Erythroblast (primary cell): ENCODE results near the gene CCDC172.

Experiments
- DNase-seq, 2 experiments: peaks; one replicate each; lab custom pipeline; 2025; lab: John Stamatoyannopoulos, UW
- GATA1 ChIP-seq: IDR thresholded peaks from 2 replicates; pipeline ENCODE4 v1.6.1; 2011; ENCODE audit warnings: low read depth, mild to moderate bottlenecking, control low read depth, low read length, moderate library complexity
- POLR2A ChIP-seq: IDR thresholded peaks from 2 replicates; pipeline ENCODE4 v1.6.1; 2011; ENCODE audit warnings: mild to moderate bottlenecking, low read length

Gene CCDC172

GRCh38 chr10:116324227-116324950, at the start of gene CCDC172:
Gene CCDC172, plus strand, starts transcription at chr10:116324448. Its CDS starts 564 bp downstream, at chr10:116325012.
- no peak for DNase-seq
- TF ChIP-seq POLR2A: no peak
- TF ChIP-seq GATA1: no peak

GRCh38 chr10:116276981-116277380, 47.3 kb upstream of the CCDC172 start:
- TF ChIP-seq POLR2A (no peak), GATA1 (no peak)
- DNase-seq: no peak

GRCh38 chr10:116278846-116279245, 45.4 kb upstream of the CCDC172 start:
- TF ChIP-seq GATA1 (no peak), POLR2A (no peak)
- no peak for DNase-seq

GRCh38 chr10:116281775-116282174, 42.5 kb upstream of the CCDC172 start:
- DNase-seq: no peak
- TF ChIP-seq POLR2A: no peak
- no peak for TF ChIP-seq GATA1

- no peak for DNase-seq
- TF ChIP-seq POLR2A (no peak), GATA1 (no peak)
Observed at GRCh38 chr10:116286626-116287200, 37.5 kb upstream of the CCDC172 start.

- no peak for TF ChIP-seq POLR2A
- TF ChIP-seq GATA1: no peak
- peak; percentile 23 to 50 for DNase-seq
Observed at GRCh38 chr10:116287906-116288501, 36.2 kb upstream of the CCDC172 start.

- no peak for TF ChIP-seq POLR2A
- TF ChIP-seq GATA1: no peak
- no peak for DNase-seq
Observed at GRCh38 chr10:116289652-116290051, 34.6 kb upstream of the CCDC172 start.

GRCh38 chr10:116292493-116292892, 31.8 kb upstream of the CCDC172 start:
- peak in 1 of 2 experiments; percentile 1 for DNase-seq
- no peak for TF ChIP-seq GATA1
- no peak for TF ChIP-seq POLR2A

GRCh38 chr10:116296291-116296721, 27.9 kb upstream of the CCDC172 start:
- no peak for DNase-seq
- no peak for TF ChIP-seq POLR2A
- TF ChIP-seq GATA1: no peak

- no peak for TF ChIP-seq GATA1
- TF ChIP-seq POLR2A: no peak
- DNase-seq: no peak
Observed at GRCh38 chr10:116298586-116298985, 25.7 kb upstream of the CCDC172 start.

GRCh38 chr10:116300542-116300941, 23.7 kb upstream of the CCDC172 start:
- TF ChIP-seq POLR2A (no peak), GATA1 (no peak)
- no peak for DNase-seq

- no peak for DNase-seq
- TF ChIP-seq POLR2A (no peak), GATA1 (no peak)
Observed at GRCh38 chr10:116304923-116305322, 19.3 kb upstream of the CCDC172 start.

GRCh38 chr10:116306847-116307246, 17.4 kb upstream of the CCDC172 start:
- no peak for DNase-seq
- TF ChIP-seq POLR2A (no peak), GATA1 (no peak)

GRCh38 chr10:116307455-116307854, 16.8 kb upstream of the CCDC172 start:
- TF ChIP-seq GATA1 (no peak), POLR2A (no peak)
- no peak for DNase-seq

- TF ChIP-seq GATA1: no peak
- no peak for TF ChIP-seq POLR2A
- DNase-seq: no peak
Observed at GRCh38 chr10:116311016-116311415, 13.2 kb upstream of the CCDC172 start.
